Measurements from ENCODE around the gene ANKRD52. TPM values are rescaled to one million over a fixed set of nuclear protein-coding genes. Genes with fewer than 3 reads are reported as not detected.
"Not testable (repeated sequence)": the region's sequence is repeated elsewhere in the genome, so short reads cannot be mapped to it uniquely, and the experiment has no call there.

Gene ANKRD52
- total RNA-seq, 4 donors from 2014 or later, result 14.6 to 42.4 (median 23.9) TPM

GRCh38 chr12:56202838-56203237 lies 55.3 kb downstream of the ANKRD52 start:
- Histone ChIP-seq H3K27me3 (no peaks in the 10 kb centered on the region), H3K9me3 (no peaks in the 10 kb centered on the region), H3K36me3 (peaks cover 0 to 31% (median 17%) of the 10 kb centered on the region in 3 donors), H3K4me3 (no peak overlapping the region), H3K27ac (no peak overlapping the region), H3K4me1 (peaks cover 0 to 6% (median 0%) of the 10 kb centered on the region in 4 donors)
- no peak for DNase-seq (ENCODE audit: low spot score in 2 of 2)
- no peak for TF ChIP-seq EP300 (IDR thresholded peaks at IDR 0.05)
- TF ChIP-seq CTCF (IDR thresholded peaks at IDR 0.05), result no peak
- TF ChIP-seq POLR2A (IDR thresholded peaks at IDR 0.05), result no peak
- WGBS, 2 donors, result 51 to 65% methylated on average over 2 of the region's 2 CpGs

- Histone ChIP-seq H3K27me3 (no peaks in the 10 kb centered on the region), H3K36me3 (peaks cover 0 to 26% (median 12%) of the 10 kb centered on the region in 3 donors), H3K27ac (no peak overlapping the region), H3K4me3 (no peak overlapping the region), H3K4me1 (peaks cover 0 to 6% (median 0%) of the 10 kb centered on the region in 4 donors), H3K9me3 (no peaks in the 10 kb centered on the region)
- TF ChIP-seq CTCF (IDR thresholded peaks at IDR 0.05), result no peak
- TF ChIP-seq EP300 (IDR thresholded peaks at IDR 0.05), result no peak
- TF ChIP-seq POLR2A (IDR thresholded peaks at IDR 0.05), result no peak
- DNase-seq (ENCODE audit: low spot score in 2 of 2), result no peak
- WGBS, 2 donors, result 29 to 57% methylated on average over 1 of the region's 1 CpG
Measured at GRCh38 chr12:56202366-56202765, 55.8 kb downstream of the ANKRD52 start.

DNA sequence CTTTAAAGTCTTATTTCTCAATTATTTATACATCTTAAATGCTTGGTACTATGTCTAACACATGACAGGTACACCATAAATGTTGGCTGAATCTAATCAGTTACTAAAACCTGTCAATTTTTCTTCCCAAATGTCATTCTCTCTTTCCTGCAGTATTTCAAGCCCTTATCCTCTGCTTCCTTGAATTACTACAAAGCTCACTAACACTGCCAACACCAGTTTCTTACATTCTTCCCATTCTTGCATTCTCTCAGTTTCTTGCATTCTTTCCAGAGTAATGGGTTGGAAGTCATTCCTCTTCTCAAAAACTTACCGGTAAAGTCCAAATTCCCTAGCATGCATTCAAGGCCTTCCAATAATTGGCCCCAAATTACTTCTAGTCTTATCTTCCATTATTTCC lies 59.3 kb downstream of the ANKRD52 start:
- H3K27me3 ChIP-seq, result no peaks in the 10 kb centered on the region
- 29 to 42% methylated on average over 1 of the region's 1 CpG for WGBS, 2 donors
- no peaks in the 10 kb centered on the region for H3K9me3 ChIP-seq
- TF ChIP-seq CTCF (IDR thresholded peaks at IDR 0.05) (no peak), POLR2A (IDR thresholded peaks at IDR 0.05) (no peak), EP300 (IDR thresholded peaks at IDR 0.05) (no peak)
- peaks cover 0 to 5% (median 0%) of the 10 kb centered on the region in 4 donors for H3K4me1 ChIP-seq
- DNase-seq (ENCODE audit: low spot score in 2 of 2), result no peak
- no peaks in the 10 kb centered on the region for H3K36me3 ChIP-seq
- H3K27ac ChIP-seq, result no peak overlapping the region
- H3K4me3 ChIP-seq, result no peak overlapping the region

GRCh38 chr12:56197921-56198635 lies 60.1 kb downstream of the ANKRD52 start:
- Histone ChIP-seq H3K27ac (no peak overlapping the region), H3K9me3 (no peaks in the 10 kb centered on the region), H3K4me3 (no peak overlapping the region), H3K27me3 (no peaks in the 10 kb centered on the region), H3K4me1 (peaks cover 0 to 5% (median 0%) of the 10 kb centered on the region in 4 donors), H3K36me3 (no peaks in the 10 kb centered on the region)
- 84 to 91% methylated on average over 9 of the region's 9 CpGs for WGBS, 2 donors
- TF ChIP-seq POLR2A (IDR thresholded peaks at IDR 0.05), result no peak
- no peak for TF ChIP-seq EP300 (IDR thresholded peaks at IDR 0.05)
- no peak for TF ChIP-seq CTCF (IDR thresholded peaks at IDR 0.05)
- DNase-seq (ENCODE audit: low spot score in 2 of 2), result no peak

DNA sequence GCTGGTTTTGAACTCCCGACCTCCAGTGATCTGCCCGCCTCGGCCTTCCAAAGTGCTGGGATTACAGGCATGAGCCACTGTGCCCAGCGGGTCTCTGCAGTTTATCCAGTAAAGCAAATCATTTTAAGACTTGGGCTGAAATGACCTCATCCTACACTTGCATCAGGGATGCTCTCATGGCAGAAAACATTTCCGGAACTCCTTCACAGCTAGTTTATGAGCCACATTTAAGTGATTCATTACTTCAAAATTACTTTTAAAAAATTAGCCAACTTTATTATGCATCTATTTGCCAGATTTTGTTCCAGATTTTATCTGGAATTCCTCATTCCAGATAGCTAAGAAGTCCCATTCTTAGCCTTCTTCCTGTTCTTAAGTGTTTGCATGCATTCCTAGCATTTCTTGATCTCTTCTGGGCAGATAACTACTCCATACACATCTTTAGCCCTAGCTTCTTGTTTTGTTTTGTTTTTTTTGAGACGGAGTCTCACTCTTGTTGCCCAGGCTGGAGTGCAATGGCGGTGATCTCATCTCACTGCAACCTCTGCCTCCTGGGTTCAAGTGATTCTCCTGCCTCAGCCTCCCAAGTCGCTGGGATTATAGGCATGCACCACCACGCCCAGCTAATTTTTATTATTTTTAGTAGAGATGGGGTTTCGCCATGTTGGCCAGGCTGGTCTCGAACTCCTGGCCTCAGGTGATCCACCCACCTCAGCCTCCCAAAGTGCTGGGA lies 61.2 kb downstream of the ANKRD52 start:
- not testable (repeated sequence) for DNase-seq (ENCODE audit: low spot score in 2 of 2)
- 57 to 58% methylated on average over 11 of the region's 11 CpGs for WGBS, 2 donors

More for the DNA sequence above, 61.2 kb downstream of the ANKRD52 start:
- not testable (repeated sequence) for H3K4me3 ChIP-seq, H3K4me1 ChIP-seq, H3K36me3 ChIP-seq, H3K27me3 ChIP-seq, H3K9me3 ChIP-seq, H3K27ac ChIP-seq
